ENCODE measurements around the gene SYDE2. TPM values are rescaled to one million over a fixed set of nuclear protein-coding genes. Genes with fewer than 3 reads are reported as not detected.

Gene SYDE2
- total and polyA plus RNA-seq, 2 donors (not counting 1 experiment from before 2014, with no cell fraction given) = 0.25 to 0.89 TPM

DNA sequence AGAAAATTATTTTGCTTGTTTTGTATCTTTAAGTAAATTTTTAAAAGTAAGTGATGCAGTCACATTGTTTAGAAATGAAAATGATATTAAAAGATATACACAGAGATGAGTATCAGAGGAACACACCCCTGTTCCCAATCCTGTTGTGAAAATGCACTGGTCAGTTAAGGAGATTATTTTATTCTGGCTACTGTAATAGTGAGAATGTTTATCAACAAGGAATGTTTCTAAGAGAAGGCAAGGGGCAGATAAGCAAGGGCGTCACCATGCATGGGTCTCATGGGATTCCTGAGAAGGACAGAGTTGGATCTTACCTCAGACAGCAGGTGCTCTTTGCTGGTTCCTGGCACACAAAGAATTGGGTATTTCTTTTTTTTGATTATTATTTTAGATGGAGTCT is 36.8 kb upstream of the SYDE2 start:
- no peak overlapping the region for H3K27ac ChIP-seq (ENCODE audit: low read length in 2 of 2)
- no peaks in the 10 kb centered on the region for H3K9me3 ChIP-seq (ENCODE audit: control extremely low read depth in 1 of 3, control insufficient read depth in 2 of 3, insufficient read depth in 1 of 3, low read length in 2 of 3)
- CTCF ChIA-PET = no interaction called here
- peaks cover 1% of the 10 kb centered on the region for H3K4me1 Mint-ChIP-seq
- H3K27me3 ChIP-seq (replicated peaks in 1 of 4; ENCODE audit: control extremely low read depth in 1 of 4, control insufficient read depth in 3 of 4, insufficient read depth in 4 of 4, low read length in 3 of 4) = peaks cover 0 to 7% (median 4%) of the 10 kb centered on the region in 4 experiments
- H3K79me2 ChIP-seq (ENCODE audit: control insufficient read depth, insufficient read depth, low read length) = no peaks in the 10 kb centered on the region
- POLR2A ChIA-PET = no interaction called here
- DNase-seq (no peak), ATAC-seq (ENCODE audit: low read depth) (no peak)
- H3K36me3 ChIP-seq (replicated peaks in 1 of 2; ENCODE audit: control extremely low read depth in 1 of 2, control insufficient read depth in 1 of 2, extremely low read depth in 1 of 2, insufficient read depth in 2 of 2, low read length in 1 of 2) = no peaks in the 10 kb centered on the region
- H2AFZ ChIP-seq (ENCODE audit: insufficient read depth, low read depth, low read length, poor library complexity, severe bottlenecking) = no peak overlapping the region
- no peak overlapping the region for H3K4me3 Mint-ChIP-seq
- no peak overlapping the region for H3K4me3 ChIP-seq (ENCODE audit: control extremely low read depth in 1 of 5, extremely low read depth in 1 of 5, insufficient read depth in 1 of 5, low read depth in 2 of 5, low read length in 4 of 5)
- no peak overlapping the region for H3K27ac Mint-ChIP-seq
- no peak for TF ChIP-seq EZH2 (IDR thresholded peaks at IDR 0.05; ENCODE audit: borderline replicate concordance, insufficient read depth, low read depth, low read length, poor library complexity, severe bottlenecking)
- TF ChIP-seq, protein P1, sequence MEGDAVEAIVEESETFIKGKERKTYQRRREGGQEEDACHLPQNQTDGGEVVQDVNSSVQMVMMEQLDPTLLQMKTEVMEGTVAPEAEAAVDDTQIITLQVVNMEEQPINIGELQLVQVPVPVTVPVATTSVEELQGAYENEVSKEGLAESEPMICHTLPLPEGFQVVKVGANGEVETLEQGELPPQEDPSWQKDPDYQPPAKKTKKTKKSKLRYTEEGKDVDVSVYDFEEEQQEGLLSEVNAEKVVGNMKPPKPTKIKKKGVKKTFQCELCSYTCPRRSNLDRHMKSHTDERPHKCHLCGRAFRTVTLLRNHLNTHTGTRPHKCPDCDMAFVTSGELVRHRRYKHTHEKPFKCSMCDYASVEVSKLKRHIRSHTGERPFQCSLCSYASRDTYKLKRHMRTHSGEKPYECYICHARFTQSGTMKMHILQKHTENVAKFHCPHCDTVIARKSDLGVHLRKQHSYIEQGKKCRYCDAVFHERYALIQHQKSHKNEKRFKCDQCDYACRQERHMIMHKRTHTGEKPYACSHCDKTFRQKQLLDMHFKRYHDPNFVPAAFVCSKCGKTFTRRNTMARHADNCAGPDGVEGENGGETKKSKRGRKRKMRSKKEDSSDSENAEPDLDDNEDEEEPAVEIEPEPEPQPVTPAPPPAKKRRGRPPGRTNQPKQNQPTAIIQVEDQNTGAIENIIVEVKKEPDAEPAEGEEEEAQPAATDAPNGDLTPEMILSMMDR (IDR thresholded peaks at IDR 0.05) = no peak
- H3K4me2 ChIP-seq (replicated peaks; ENCODE audit: low read depth, low read length, poor library complexity, severe bottlenecking) = no peak overlapping the region
- no peaks in the 10 kb centered on the region for H3K4me1 ChIP-seq (ENCODE audit: control insufficient read depth in 2 of 2, insufficient read depth in 2 of 2, low read length in 2 of 2)
- H4K20me1 ChIP-seq (ENCODE audit: control insufficient read depth, insufficient read depth, low read length, poor library complexity, severe bottlenecking) = no peaks in the 10 kb centered on the region
- no peak overlapping the region for H3K9ac ChIP-seq (ENCODE audit: low read length)
- intact Hi-C loops (cut with micrococcal nuclease) = no loop called here
- WGBS (ENCODE audit: insufficient coverage) = 83% methylated on average over 1 of the region's 1 CpG
- peaks cover 22% of the 10 kb centered on the region for H3K27me3 Mint-ChIP-seq
- no peaks in the 10 kb centered on the region for H3K9me3 Mint-ChIP-seq (ENCODE audit: insufficient read depth)

DNA sequence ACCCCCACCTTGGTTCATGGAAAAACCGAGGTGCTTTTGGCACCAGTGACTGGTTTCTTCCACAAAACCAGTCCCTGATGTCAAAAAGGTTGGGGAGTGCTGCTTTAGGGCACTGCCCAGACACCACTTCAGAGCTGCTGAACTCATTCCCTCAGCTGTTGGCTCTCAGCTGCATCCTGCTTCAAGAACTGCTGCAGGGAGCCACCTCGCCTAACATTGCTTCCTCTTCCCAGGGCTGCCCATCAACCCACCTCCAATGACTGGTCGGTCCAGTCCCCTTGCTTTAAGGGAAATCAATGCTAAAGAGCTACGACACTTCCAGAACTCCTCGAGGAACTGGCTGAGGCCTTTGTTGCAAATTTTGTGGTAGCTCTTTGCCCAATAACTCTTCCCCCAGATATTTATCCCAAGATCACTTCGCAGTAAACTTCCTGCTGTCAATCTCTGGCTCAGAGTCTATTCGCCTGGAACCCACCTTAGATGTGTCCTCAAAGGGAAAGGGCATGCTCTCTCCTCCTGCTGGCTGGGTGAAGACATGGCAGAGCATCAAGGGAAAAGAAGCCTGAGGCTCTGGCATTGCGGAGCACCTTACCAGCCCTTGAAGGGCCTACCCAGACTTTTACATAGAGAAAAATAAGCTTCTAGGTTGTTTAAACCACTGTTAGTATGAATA is 29.6 kb upstream of the SYDE2 start:
- no peak overlapping the region for H3K27ac ChIP-seq (ENCODE audit: low read length in 2 of 2)
- H3K4me2 ChIP-seq (replicated peaks; ENCODE audit: low read depth, low read length, poor library complexity, severe bottlenecking) = no peak overlapping the region
- peaks cover 0 to 2% (median 0%) of the 10 kb centered on the region in 4 experiments for H3K27me3 ChIP-seq (replicated peaks in 1 of 4; ENCODE audit: control extremely low read depth in 1 of 4, control insufficient read depth in 3 of 4, insufficient read depth in 4 of 4, low read length in 3 of 4)
- ChIA-PET POLR2A (no interaction called here), CTCF (interaction anchor here (1.2 to 2.5 kb wide), 4 partner anchors 24 to 294 kb away, joined by 3 to 10 read pairs (median 4); no protein-coding TSS in a partner anchor)
- DNase-seq (no peak), ATAC-seq (ENCODE audit: low read depth) (peak; percentile 41)
- no peaks in the 10 kb centered on the region for H3K79me2 ChIP-seq (ENCODE audit: control insufficient read depth, insufficient read depth, low read length)
- Mint-ChIP-seq H3K27ac (no peak overlapping the region), H3K4me3 (no peak overlapping the region), H3K4me1 (no peaks in the 10 kb centered on the region), H3K27me3 (peaks cover 20% of the 10 kb centered on the region), H3K9me3 (ENCODE audit: insufficient read depth) (no peaks in the 10 kb centered on the region)
- intact Hi-C loops (cut with micrococcal nuclease) = no loop called here
- WGBS (ENCODE audit: insufficient coverage) = 43% methylated on average over 6 of the region's 8 CpGs
- H3K4me1 ChIP-seq (ENCODE audit: control insufficient read depth in 2 of 2, insufficient read depth in 2 of 2, low read length in 2 of 2) = no peaks in the 10 kb centered on the region
- H3K4me3 ChIP-seq (ENCODE audit: control extremely low read depth in 1 of 5, extremely low read depth in 1 of 5, insufficient read depth in 1 of 5, low read depth in 2 of 5, low read length in 4 of 5) = no peak overlapping the region
- TF ChIP-seq EZH2 (IDR thresholded peaks at IDR 0.05; ENCODE audit: borderline replicate concordance, insufficient read depth, low read depth, low read length, poor library complexity, severe bottlenecking) = no peak
- TF ChIP-seq, protein P1 (IDR thresholded peaks at IDR 0.05) = peak; percentile 12
- no peaks in the 10 kb centered on the region for H4K20me1 ChIP-seq (ENCODE audit: control insufficient read depth, insufficient read depth, low read length, poor library complexity, severe bottlenecking)
- H3K9ac ChIP-seq (ENCODE audit: low read length) = no peak overlapping the region
- H3K9me3 ChIP-seq (ENCODE audit: control extremely low read depth in 1 of 3, control insufficient read depth in 2 of 3, insufficient read depth in 1 of 3, low read length in 2 of 3) = no peaks in the 10 kb centered on the region
- H2AFZ ChIP-seq (ENCODE audit: insufficient read depth, low read depth, low read length, poor library complexity, severe bottlenecking) = no peak overlapping the region
- no peaks in the 10 kb centered on the region for H3K36me3 ChIP-seq (replicated peaks in 1 of 2; ENCODE audit: control extremely low read depth in 1 of 2, control insufficient read depth in 1 of 2, extremely low read depth in 1 of 2, insufficient read depth in 2 of 2, low read length in 1 of 2)

All from B cell (primary cell).